Measurements from ENCODE around the gene TSPY1.
"Not testable (repeated sequence)": the region's sequence is repeated elsewhere in the genome, so short reads cannot be mapped to it uniquely, and the experiment has no call there.

TSPY1 gene, protein sequence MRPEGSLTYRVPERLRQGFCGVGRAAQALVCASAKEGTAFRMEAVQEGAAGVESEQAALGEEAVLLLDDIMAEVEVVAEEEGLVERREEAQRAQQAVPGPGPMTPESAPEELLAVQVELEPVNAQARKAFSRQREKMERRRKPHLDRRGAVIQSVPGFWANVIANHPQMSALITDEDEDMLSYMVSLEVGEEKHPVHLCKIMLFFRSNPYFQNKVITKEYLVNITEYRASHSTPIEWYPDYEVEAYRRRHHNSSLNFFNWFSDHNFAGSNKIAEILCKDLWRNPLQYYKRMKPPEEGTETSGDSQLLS

DNA sequence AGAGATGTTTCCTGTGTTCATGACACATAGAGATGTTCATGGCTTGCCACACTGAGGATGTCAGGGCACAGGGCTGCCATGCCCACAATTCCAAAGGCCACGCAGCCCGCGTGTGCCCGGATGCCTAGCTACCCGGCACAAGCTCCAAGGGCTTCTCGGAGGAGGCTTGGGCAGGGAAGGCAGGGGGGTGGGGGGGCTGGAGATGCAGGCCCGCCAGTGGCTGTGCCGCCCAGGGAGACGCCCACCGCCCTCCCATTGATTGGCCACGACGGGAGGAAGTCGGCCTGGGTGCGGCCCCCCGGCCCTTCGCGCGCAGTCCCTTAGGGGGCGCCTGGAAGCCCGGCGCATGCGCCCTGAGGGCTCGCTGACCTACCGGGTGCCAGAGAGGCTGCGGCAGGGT lies at the start of gene TSPY1:
Gene TSPY1 (plus strand): TSS at position 301 of the 400 bp plus-strand sequence. CDS start 46 bp downstream, at position 347.
- DNase-seq: not testable (repeated sequence)

DNA sequence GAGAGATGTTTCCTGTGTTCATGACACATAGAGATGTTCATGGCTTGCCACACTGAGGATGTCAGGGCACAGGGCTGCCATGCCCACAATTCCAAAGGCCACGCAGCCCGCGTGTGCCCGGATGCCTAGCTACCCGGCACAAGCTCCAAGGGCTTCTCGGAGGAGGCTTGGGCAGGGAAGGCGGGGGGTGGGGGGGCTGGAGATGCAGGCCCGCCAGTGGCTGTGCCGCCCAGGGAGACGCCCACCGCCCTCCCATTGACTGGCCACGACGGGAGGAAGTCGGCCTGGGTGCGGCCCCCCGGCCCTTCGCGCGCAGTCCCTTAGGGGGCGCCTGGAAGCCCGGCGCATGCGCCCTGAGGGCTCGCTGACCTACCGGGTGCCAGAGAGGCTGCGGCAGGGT lies 20.2 kb downstream of the TSPY1 start, which contains the start of gene TSPY9:
Gene TSPY9 (plus strand): TSS at position 301 of the 400 bp plus-strand sequence. CDS start 46 bp downstream, at position 347.
- DNase-seq: not testable (repeated sequence)

DNA sequence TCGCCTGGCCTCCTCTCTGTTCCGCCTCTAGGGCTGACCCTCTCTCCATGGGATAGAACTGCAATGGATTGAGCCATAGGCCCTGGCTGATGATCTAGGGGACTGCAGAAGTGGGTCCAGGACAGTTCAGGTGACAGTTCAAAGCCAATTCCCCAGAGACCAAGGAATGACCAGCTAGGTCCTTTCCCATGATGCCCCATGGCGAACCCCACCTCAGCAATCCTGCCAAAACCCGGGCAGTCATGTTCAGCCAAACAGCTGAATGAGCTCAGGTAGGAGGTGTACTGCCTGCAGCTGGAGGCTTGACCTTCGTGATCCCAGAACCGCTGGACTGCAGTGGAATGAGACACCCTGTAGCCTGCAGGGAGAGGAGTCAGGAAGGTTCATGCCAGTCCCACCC lies 37.6 kb downstream of the TSPY1 start:
- DNase-seq: not testable (repeated sequence)

DNA sequence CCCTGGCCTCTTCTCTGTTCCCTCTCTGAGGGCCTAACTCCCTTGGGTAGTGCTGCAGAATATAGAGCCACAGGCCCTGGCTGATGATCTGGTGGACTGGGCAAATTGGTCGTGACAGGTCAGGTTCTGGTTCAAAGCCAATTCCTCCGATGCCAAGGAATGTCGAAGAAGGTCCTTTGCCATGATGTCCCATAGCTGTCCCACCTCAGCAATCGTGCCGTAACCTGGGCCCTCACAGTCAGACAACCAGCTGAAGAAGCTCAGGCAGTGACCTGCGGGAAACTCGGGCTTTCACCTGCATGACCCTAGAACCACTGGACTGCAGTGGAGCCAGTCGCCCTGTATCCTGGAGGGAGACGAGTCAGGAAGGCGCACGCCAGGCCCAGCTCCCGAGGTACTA lies 49.5 kb downstream of the TSPY1 start:
- not testable (repeated sequence) for DNase-seq
